ENCODE results near the gene GLB1L2. TPM values are rescaled to one million over a fixed set of nuclear protein-coding genes. Genes with fewer than 3 reads are reported as not detected.

GLB1L2 gene
- total RNA-seq, 3 donors from 2014 or later (not counting 1 experiment from before 2014, with no cell fraction given), result 0.57 to 3.3 (median 0.61) TPM

- peaks cover 15 to 17% of the 10 kb centered on the region in 2 donors for H3K4me1 Mint-ChIP-seq
- ATAC-seq, result no peak
- peaks cover 6 to 27% of the 10 kb centered on the region in 2 donors for H3K27me3 Mint-ChIP-seq (ENCODE audit: low read depth in 2 of 2)
- no peak overlapping the region for H3K27ac ChIP-seq (ENCODE audit: low read length)
- no peak overlapping the region for H3K4me3 ChIP-seq (ENCODE audit: low read length)
- intact Hi-C loops (cut with micrococcal nuclease), result no loop called here
- no peak overlapping the region for H3K4me3 Mint-ChIP-seq
- 98% methylated on average over 3 of the region's 5 CpGs for WGBS (ENCODE audit: insufficient coverage)
- H3K27ac Mint-ChIP-seq, result no peak overlapping the region
- no peak for DNase-seq
- no peaks in the 10 kb centered on the region for H3K36me3 ChIP-seq (ENCODE audit: control insufficient read depth, insufficient read depth, low read length)
- H3K9me3 ChIP-seq (ENCODE audit: control insufficient read depth, insufficient read depth, low read length), result no peaks in the 10 kb centered on the region
- H3K4me1 ChIP-seq (ENCODE audit: control insufficient read depth, insufficient read depth, low read length), result peaks cover 12% of the 10 kb centered on the region
- TF ChIP-seq, protein P1, sequence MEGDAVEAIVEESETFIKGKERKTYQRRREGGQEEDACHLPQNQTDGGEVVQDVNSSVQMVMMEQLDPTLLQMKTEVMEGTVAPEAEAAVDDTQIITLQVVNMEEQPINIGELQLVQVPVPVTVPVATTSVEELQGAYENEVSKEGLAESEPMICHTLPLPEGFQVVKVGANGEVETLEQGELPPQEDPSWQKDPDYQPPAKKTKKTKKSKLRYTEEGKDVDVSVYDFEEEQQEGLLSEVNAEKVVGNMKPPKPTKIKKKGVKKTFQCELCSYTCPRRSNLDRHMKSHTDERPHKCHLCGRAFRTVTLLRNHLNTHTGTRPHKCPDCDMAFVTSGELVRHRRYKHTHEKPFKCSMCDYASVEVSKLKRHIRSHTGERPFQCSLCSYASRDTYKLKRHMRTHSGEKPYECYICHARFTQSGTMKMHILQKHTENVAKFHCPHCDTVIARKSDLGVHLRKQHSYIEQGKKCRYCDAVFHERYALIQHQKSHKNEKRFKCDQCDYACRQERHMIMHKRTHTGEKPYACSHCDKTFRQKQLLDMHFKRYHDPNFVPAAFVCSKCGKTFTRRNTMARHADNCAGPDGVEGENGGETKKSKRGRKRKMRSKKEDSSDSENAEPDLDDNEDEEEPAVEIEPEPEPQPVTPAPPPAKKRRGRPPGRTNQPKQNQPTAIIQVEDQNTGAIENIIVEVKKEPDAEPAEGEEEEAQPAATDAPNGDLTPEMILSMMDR (IDR thresholded peaks at IDR 0.05), result no peak
- no peaks in the 10 kb centered on the region for H3K9me3 Mint-ChIP-seq
- peaks cover 17% of the 10 kb centered on the region for H3K36me3 Mint-ChIP-seq
- H3K27me3 ChIP-seq (ENCODE audit: control insufficient read depth, insufficient read depth, low read length), result no peaks in the 10 kb centered on the region
Observed at GRCh38 chr11:134355656-134356055, 23.9 kb downstream of the GLB1L2 start.

DNA sequence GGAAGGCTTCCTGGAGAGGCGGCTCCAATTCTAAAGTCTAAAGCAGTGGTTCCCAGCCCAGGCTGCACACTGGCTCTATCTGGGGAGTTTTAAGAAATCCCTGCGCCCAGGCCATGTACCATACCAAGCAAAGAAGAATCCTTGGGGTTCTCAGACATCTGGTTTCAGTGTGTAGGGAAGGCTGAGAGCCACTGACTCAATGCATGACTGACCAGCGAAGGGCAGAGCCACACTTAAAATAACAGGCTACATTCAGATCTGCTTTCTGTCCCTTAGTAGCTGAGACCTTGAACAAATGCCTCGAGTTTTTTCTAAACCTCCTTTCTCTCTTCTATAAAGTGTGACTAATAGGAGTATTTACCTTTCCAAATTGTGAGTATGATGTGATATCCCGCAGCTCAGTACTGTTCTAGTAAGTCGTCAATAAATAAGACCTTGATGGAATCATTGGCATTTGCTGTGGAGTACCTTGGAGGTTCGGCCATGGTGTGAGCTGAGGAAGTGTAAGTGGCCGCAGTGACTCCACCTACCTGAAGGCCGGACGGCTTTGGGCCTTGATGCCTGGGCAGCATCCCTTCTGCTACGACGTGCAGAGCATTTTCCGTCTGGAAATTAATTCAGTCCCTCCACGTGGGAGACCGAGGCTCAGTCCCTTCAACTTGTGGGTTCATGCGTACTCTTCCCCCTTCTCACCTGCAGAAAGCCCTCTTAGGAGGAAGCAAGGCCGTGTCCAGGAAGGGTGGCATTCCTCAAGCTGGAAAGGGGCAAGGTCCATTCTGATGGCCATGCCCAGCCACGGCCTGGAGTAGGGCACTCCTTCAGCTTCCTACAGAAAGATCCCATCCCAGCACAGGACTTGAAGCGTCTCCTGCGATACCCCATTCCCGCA lies 25.1 kb downstream of the GLB1L2 start:
- Mint-ChIP-seq H3K9me3 (no peaks in the 10 kb centered on the region), H3K27me3 (ENCODE audit: low read depth in 2 of 2) (peaks cover 11 to 35% of the 10 kb centered on the region in 2 donors), H3K4me1 (peaks cover 10 to 19% of the 10 kb centered on the region in 2 donors), H3K36me3 (peaks cover 17% of the 10 kb centered on the region), H3K27ac (no peak overlapping the region), H3K4me3 (no peak overlapping the region)
- no peaks in the 10 kb centered on the region for H3K27me3 ChIP-seq (ENCODE audit: control insufficient read depth, insufficient read depth, low read length)
- no peaks in the 10 kb centered on the region for H3K36me3 ChIP-seq (ENCODE audit: control insufficient read depth, insufficient read depth, low read length)
- TF ChIP-seq, protein P1 (IDR thresholded peaks at IDR 0.05), result no peak
- intact Hi-C loops (cut with micrococcal nuclease), result no loop called here
- no peak overlapping the region for H3K4me3 ChIP-seq (ENCODE audit: low read length)
- ATAC-seq, result no peak
- no peak overlapping the region for H3K27ac ChIP-seq (ENCODE audit: low read length)
- DNase-seq, result no peak
- no peaks in the 10 kb centered on the region for H3K9me3 ChIP-seq (ENCODE audit: control insufficient read depth, insufficient read depth, low read length)
- peaks cover 12% of the 10 kb centered on the region for H3K4me1 ChIP-seq (ENCODE audit: control insufficient read depth, insufficient read depth, low read length)
- WGBS (ENCODE audit: insufficient coverage), result 94% methylated on average over 20 of the region's 21 CpGs

DNA sequence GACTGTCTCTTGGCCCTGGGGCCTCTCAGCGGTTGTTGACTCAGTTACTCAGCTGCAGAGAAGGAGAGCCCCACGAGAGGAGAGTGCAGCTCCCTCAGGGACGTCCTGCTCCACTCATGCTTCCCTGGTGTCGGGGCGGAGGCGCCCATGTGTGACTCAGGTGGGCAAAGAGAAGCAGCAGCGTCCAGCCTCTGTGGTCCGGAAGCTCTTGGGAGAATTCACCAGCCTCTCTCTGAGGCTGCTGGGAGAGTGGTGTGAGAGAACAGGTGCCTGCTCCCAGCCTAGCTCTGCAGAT lies 25.7 kb downstream of the GLB1L2 start:
- H3K4me1 Mint-ChIP-seq, result peaks cover 10 to 21% of the 10 kb centered on the region in 2 donors
- TF ChIP-seq, protein P1 (IDR thresholded peaks at IDR 0.05), result no peak
- intact Hi-C loops (cut with micrococcal nuclease), result no loop called here
- no peaks in the 10 kb centered on the region for H3K36me3 ChIP-seq (ENCODE audit: control insufficient read depth, insufficient read depth, low read length)
- H3K4me3 ChIP-seq (ENCODE audit: low read length), result no peak overlapping the region
- WGBS (ENCODE audit: insufficient coverage), result 90% methylated on average over 8 of the region's 8 CpGs
- H3K4me3 Mint-ChIP-seq, result no peak overlapping the region
- peaks cover 17% of the 10 kb centered on the region for H3K36me3 Mint-ChIP-seq
- H3K27me3 ChIP-seq (ENCODE audit: control insufficient read depth, insufficient read depth, low read length), result no peaks in the 10 kb centered on the region
- no peak overlapping the region for H3K27ac Mint-ChIP-seq
- H3K9me3 ChIP-seq (ENCODE audit: control insufficient read depth, insufficient read depth, low read length), result no peaks in the 10 kb centered on the region
- DNase-seq (no peak), ATAC-seq (no peak)
- peaks cover 12% of the 10 kb centered on the region for H3K4me1 ChIP-seq (ENCODE audit: control insufficient read depth, insufficient read depth, low read length)
- H3K27me3 Mint-ChIP-seq (ENCODE audit: low read depth in 2 of 2), result peaks cover 13 to 40% of the 10 kb centered on the region in 2 donors
- H3K27ac ChIP-seq (ENCODE audit: low read length), result no peak overlapping the region
- no peaks in the 10 kb centered on the region for H3K9me3 Mint-ChIP-seq

Data from natural killer cell (primary cell).